SK-N-SH treated with all-trans-retinoic acid at 6 μM for 48 hours (cell line): ENCODE data around the gene ID4.

Source experiments
- ATAC-seq: fragments of 200-7000 bp; cut with Tn5 transposase; 3 replicates; pipeline ENCODE4 v1.9.1; 2020; ENCODE audit warnings: mild to moderate bottlenecking, moderate library complexity
- BACH2 ChIP-seq: fragments of 250-450 bp; sonication (Bioruptor Pico); IDR thresholded peaks from 2 replicates; pipeline ENCODE4 v1.9.0; 2021; ENCODE audit warnings: mild to moderate bottlenecking, borderline replicate concordance
- CSDC2 ChIP-seq: fragments of 250-450 bp; sonication (Bioruptor Pico); IDR thresholded peaks from 2 replicates; pipeline ENCODE4 v1.5.0; 2020; ENCODE audit warnings: mild to moderate bottlenecking, moderate library complexity
- CSRNP3 ChIP-seq: fragments of 250-450 bp; sonication (Bioruptor Pico); IDR thresholded peaks from 2 replicates; pipeline ENCODE4 v1.5.1; 2021; ENCODE audit warnings: mild to moderate bottlenecking, moderate library complexity
- GLIS3 ChIP-seq: fragments of 250-450 bp; sonication (Bioruptor Pico); IDR thresholded peaks from 2 replicates; pipeline ENCODE4 v1.5.0; 2020; ENCODE audit warnings: mild to moderate bottlenecking, moderate library complexity
- PATZ1 ChIP-seq: fragments of 250-450 bp; sonication (Bioruptor Pico); IDR thresholded peaks from 2 replicates; pipeline ENCODE4 v1.8.0; 2020; ENCODE audit warnings: mild to moderate bottlenecking, moderate library complexity, borderline replicate concordance
- POU6F1 ChIP-seq: fragments of 250-450 bp; sonication (Bioruptor Pico); IDR thresholded peaks from 2 replicates; pipeline ENCODE4 v1.8.0; 2021; ENCODE audit warnings: low read depth, mild to moderate bottlenecking, moderate library complexity, borderline replicate concordance
- RARB ChIP-seq: fragments of 250-450 bp; sonication (Bioruptor Pico); IDR thresholded peaks from 2 replicates; pipeline ENCODE4 v1.8.0; 2021; ENCODE audit warnings: mild to moderate bottlenecking, moderate library complexity
- SNAI2 ChIP-seq: fragments of 250-450 bp; sonication (Bioruptor Pico); IDR thresholded peaks from 2 replicates; pipeline ENCODE4 v1.5.0; 2020; ENCODE audit warnings: mild to moderate bottlenecking, moderate library complexity
- TCF4 ChIP-seq: fragments of 250-450 bp; sonication (Bioruptor Pico); IDR thresholded peaks from 2 replicates; pipeline ENCODE4 v1.8.0; 2021; ENCODE audit warnings: mild to moderate bottlenecking, moderate library complexity, borderline replicate concordance
- TOX ChIP-seq: fragments of 250-450 bp; sonication (Bioruptor Pico); IDR thresholded peaks from 2 replicates; pipeline ENCODE4 v1.8.0; 2021; ENCODE audit warnings: mild to moderate bottlenecking, moderate library complexity, borderline replicate concordance
- TSHZ2 ChIP-seq: fragments of 250-450 bp; sonication (Bioruptor Pico); IDR thresholded peaks from 2 replicates; pipeline ENCODE4 v1.5.0; 2020; ENCODE audit warnings: mild to moderate bottlenecking, moderate library complexity
- ZFP3 ChIP-seq: fragments of 250-450 bp; sonication (Bioruptor Pico); IDR thresholded peaks from 2 replicates; pipeline ENCODE4 v1.5.0; 2020; ENCODE audit warnings: mild to moderate bottlenecking, moderate library complexity
- ZFP30 ChIP-seq: fragments of 450-650 bp; formaldehyde crosslinking; IDR thresholded peaks from 2 replicates; pipeline ENCODE4 v1.5.0; 2022; ENCODE audit warnings: mild to moderate bottlenecking, moderate library complexity
- ZNF565 ChIP-seq: fragments of 450-650 bp; formaldehyde crosslinking; conservative IDR thresholded peaks from 2 replicates; pipeline ENCODE4 v1.5.0; 2020; ENCODE audit warnings: low read depth, mild to moderate bottlenecking, moderate library complexity
- ZNF70 ChIP-seq: fragments of 450-650 bp; formaldehyde crosslinking; IDR thresholded peaks from 2 replicates; pipeline ENCODE4 v1.5.0; 2020; ENCODE audit warnings: mild to moderate bottlenecking, moderate library complexity
- ZNF8 ChIP-seq: fragments of 450-650 bp; formaldehyde crosslinking; IDR thresholded peaks from 2 replicates; pipeline ENCODE4 v1.5.0; 2020; ENCODE audit warnings: mild to moderate bottlenecking, moderate library complexity

ID4 gene

GRCh38 chr6:19830171-19830570, 7.0 kb upstream of the ID4 start (continued):
- no peak for TF ChIP-seq PATZ1 (CRISPR knock-in tag)

- ATAC-seq, result no peak
- no peak for TF ChIP-seq CSDC2
- no peak for TF ChIP-seq TSHZ2 (CRISPR knock-in tag)
- TF ChIP-seq ZNF70 (CRISPR knock-in tag), result no peak
- TF ChIP-seq ZFP30 (CRISPR knock-in tag), result no peak
- TF ChIP-seq GLIS3 (CRISPR knock-in tag), result no peak
- no peak for TF ChIP-seq BACH2 (CRISPR knock-in tag)
- no peak for TF ChIP-seq ZNF565
- TF ChIP-seq SNAI2 (CRISPR knock-in tag), result no peak
- TF ChIP-seq CSRNP3, result no peak
- TF ChIP-seq POU6F1 (CRISPR knock-in tag), result no peak
- TF ChIP-seq, all 23 proteins: peak for 0
These were observed 5.8 kb upstream of the ID4 start for GRCh38 chr6:19831358-19831757.

- TF ChIP-seq ZNF8 (CRISPR knock-in tag), result no peak
- no peak for TF ChIP-seq PATZ1 (CRISPR knock-in tag)
- no peak for TF ChIP-seq SNAI2 (CRISPR knock-in tag)
- no peak for TF ChIP-seq ZFP3
- no peak for ATAC-seq
These were observed 3.2 kb upstream of the ID4 start for GRCh38 chr6:19833947-19834346.

GRCh38 chr6:19834858-19835257, 2.3 kb upstream of the ID4 start:
- TF ChIP-seq TSHZ2 (CRISPR knock-in tag), result no peak
- TF ChIP-seq ZFP30 (CRISPR knock-in tag), result no peak
- TF ChIP-seq TOX, result no peak
- TF ChIP-seq RARB (CRISPR knock-in tag), result no peak
- no peak for TF ChIP-seq TCF4
- no peak for TF ChIP-seq ZNF8 (CRISPR knock-in tag)
- no peak for TF ChIP-seq ZNF70 (CRISPR knock-in tag)
- no peak for ATAC-seq
